ENCODE data around the gene HPGD.

Gene HPGD

DNA sequence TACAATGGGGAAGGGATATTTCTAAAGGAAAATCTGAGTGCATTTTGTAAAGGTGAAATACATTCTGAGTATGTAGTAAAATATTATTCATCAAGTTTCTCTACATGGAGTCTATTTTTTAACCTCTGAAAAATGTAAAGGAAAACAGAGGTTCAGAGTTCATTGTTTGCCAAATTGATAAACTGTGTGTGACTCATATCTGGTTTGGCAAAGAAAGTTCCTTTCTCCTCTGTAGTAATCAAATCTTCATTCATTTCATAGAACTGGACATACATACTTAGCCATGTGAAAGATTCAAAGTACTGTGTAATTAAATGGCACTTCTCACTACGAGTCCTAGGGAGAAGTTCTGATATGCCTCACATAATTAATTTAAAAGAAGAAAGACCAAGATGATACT is 61.6 kb downstream of the HPGD start:
- Histone ChIP-seq H3K27me3 (replicated peaks; ENCODE audit: control insufficient read depth, insufficient read depth, low read length) (no peaks in the 10 kb centered on the region), H3K4me3 (replicated peaks; ENCODE audit: low read depth, low read length) (no peak overlapping the region), H3K36me3 (ENCODE audit: control insufficient read depth, insufficient read depth, low read length) (no peaks in the 10 kb centered on the region)
- no peak for DNase-seq (ENCODE audit: extremely low read depth, insufficient read length)
- TF ChIP-seq, protein P1, sequence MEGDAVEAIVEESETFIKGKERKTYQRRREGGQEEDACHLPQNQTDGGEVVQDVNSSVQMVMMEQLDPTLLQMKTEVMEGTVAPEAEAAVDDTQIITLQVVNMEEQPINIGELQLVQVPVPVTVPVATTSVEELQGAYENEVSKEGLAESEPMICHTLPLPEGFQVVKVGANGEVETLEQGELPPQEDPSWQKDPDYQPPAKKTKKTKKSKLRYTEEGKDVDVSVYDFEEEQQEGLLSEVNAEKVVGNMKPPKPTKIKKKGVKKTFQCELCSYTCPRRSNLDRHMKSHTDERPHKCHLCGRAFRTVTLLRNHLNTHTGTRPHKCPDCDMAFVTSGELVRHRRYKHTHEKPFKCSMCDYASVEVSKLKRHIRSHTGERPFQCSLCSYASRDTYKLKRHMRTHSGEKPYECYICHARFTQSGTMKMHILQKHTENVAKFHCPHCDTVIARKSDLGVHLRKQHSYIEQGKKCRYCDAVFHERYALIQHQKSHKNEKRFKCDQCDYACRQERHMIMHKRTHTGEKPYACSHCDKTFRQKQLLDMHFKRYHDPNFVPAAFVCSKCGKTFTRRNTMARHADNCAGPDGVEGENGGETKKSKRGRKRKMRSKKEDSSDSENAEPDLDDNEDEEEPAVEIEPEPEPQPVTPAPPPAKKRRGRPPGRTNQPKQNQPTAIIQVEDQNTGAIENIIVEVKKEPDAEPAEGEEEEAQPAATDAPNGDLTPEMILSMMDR (IDR thresholded peaks at IDR 0.05; ENCODE audit: insufficient read depth, low read length, poor library complexity, severe bottlenecking) = no peak

- Histone ChIP-seq H3K36me3 (ENCODE audit: control insufficient read depth, insufficient read depth, low read length) (no peaks in the 10 kb centered on the region), H3K4me3 (replicated peaks; ENCODE audit: low read depth, low read length) (no peak overlapping the region), H3K27me3 (replicated peaks; ENCODE audit: control insufficient read depth, insufficient read depth, low read length) (no peaks in the 10 kb centered on the region)
- TF ChIP-seq, protein P1 (IDR thresholded peaks at IDR 0.05; ENCODE audit: insufficient read depth, low read length, poor library complexity, severe bottlenecking) = no peak
- no peak for DNase-seq (ENCODE audit: extremely low read depth, insufficient read length)
These were observed 64.8 kb downstream of the HPGD start for GRCh38 chr4:174457468-174457867.

DNA sequence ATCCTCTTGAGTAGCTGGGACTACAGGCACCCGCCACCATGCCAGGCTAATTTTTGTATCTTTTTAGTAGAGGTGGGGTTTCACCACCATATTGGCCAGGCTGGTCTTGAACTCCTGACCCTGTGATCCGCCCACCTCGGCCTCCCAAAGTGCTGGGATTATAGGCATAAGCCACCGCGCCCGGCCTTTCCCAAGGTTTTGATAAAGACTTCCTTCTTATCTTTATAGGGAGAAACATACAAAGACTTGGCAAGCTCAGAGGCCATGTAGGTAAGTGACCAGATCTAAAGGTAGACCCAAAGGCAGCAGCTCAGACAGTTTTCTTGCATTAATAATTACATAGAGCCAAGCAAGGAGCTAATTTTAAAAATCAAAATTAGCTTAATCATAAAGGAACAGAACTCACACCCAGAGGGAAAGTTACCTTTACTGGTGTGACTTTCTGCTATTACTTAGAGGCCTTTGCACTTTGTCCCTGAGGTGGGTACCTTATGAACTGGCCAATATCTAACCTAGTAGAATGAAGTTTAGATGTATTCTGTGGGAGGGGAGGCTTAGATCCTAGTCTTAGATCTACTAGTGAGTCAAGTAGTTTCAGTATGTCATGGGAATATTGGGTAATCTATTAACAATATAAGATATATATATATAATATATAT is 67.3 kb downstream of the HPGD start:
- DNase-seq (ENCODE audit: extremely low read depth, insufficient read length) = no peak
- Histone ChIP-seq H3K36me3 (ENCODE audit: control insufficient read depth, insufficient read depth, low read length) (no peaks in the 10 kb centered on the region), H3K27me3 (replicated peaks; ENCODE audit: control insufficient read depth, insufficient read depth, low read length) (no peaks in the 10 kb centered on the region), H3K4me3 (replicated peaks; ENCODE audit: low read depth, low read length) (no peak overlapping the region)
- TF ChIP-seq, protein P1 (IDR thresholded peaks at IDR 0.05; ENCODE audit: insufficient read depth, low read length, poor library complexity, severe bottlenecking) = no peak

DNA sequence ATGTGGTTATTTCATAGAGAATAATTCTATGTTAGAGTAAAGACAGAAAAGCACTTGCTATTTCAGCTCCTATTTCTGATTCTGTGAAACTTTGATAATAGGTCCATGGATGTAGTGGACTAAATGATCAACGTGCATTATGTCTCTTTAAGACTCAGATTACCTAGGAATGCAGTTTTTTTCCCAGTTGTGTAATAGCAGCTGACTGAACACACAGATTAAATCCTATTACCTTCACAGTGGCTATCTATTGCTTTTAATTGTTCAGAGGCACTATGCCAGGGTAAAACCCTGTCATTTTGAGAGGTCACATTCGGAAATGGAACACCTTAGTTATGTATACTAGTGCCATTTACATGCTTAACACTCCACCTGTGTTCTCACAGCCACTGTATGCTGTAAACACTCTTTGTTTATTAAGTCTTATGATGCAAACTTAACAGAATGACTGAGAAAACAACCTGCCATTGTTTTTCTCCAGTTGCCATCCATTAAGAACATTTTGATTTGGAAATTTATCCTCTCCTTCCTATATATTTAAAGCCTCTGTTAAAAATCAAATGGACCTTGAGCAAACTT is 70.5 kb downstream of the HPGD start:
- no peaks in the 10 kb centered on the region for H3K27me3 ChIP-seq (replicated peaks; ENCODE audit: control insufficient read depth, insufficient read depth, low read length)
- TF ChIP-seq, protein P1 (IDR thresholded peaks at IDR 0.05; ENCODE audit: insufficient read depth, low read length, poor library complexity, severe bottlenecking) = no peak
- no peak for DNase-seq (ENCODE audit: extremely low read depth, insufficient read length)
- no peak overlapping the region for H3K4me3 ChIP-seq (replicated peaks; ENCODE audit: low read depth, low read length)
- H3K36me3 ChIP-seq (ENCODE audit: control insufficient read depth, insufficient read depth, low read length) = no peaks in the 10 kb centered on the region

DNA sequence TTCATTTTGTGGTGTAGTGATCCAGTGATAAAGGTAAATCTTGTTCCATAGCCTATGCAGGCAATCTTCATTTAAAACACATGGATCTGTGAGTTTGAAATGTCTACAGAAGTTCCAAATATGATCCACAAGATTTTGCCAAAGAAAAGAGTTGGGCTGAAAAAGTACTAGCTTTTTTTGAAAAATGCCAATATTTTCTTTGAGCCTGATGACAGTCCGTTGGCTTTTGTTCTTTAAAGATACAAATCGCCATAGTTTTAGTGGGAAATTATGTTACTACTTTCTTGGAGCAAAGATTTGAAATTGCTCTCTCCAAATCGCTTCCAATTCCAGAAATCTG is 71.5 kb downstream of the HPGD start:
- Histone ChIP-seq H3K27me3 (replicated peaks; ENCODE audit: control insufficient read depth, insufficient read depth, low read length) (no peaks in the 10 kb centered on the region), H3K36me3 (ENCODE audit: control insufficient read depth, insufficient read depth, low read length) (no peaks in the 10 kb centered on the region), H3K4me3 (replicated peaks; ENCODE audit: low read depth, low read length) (no peak overlapping the region)
- TF ChIP-seq, protein P1 (IDR thresholded peaks at IDR 0.05; ENCODE audit: insufficient read depth, low read length, poor library complexity, severe bottlenecking) = no peak
- no peak for DNase-seq (ENCODE audit: extremely low read depth, insufficient read length)
